ES-I3 (cell line): ENCODE data around the gene TVP23A.
"Not testable (repeated sequence)": the region's sequence is repeated elsewhere in the genome, so short reads cannot be mapped to it uniquely, and the experiment has no call there.

Source experiments
- H3K36me3 ChIP-seq: 2 replicates; pipeline ENCODE4 v1.6.1; 2013; ENCODE audit warnings: mild to moderate bottlenecking, low read length, control low read depth, moderate library complexity; ENCODE audit not compliant: insufficient read depth
- H3K4me1 ChIP-seq: 2 replicates; pipeline ENCODE4 v1.6.1; 2013; ENCODE audit warnings: mild to moderate bottlenecking, control low read depth, low read length; ENCODE audit not compliant: insufficient read depth
- H3K9ac ChIP-seq: 2 replicates; pipeline ENCODE4 v1.6.1; 2013; ENCODE audit warnings: low read depth, mild to moderate bottlenecking, low read length, moderate library complexity
- H3K9me3 ChIP-seq: 2 replicates; pipeline ENCODE4 v1.6.1; 2013; ENCODE audit warnings: mild to moderate bottlenecking, low read length, moderate library complexity; ENCODE audit not compliant: control insufficient read depth, insufficient read depth

TVP23A gene

DNA sequence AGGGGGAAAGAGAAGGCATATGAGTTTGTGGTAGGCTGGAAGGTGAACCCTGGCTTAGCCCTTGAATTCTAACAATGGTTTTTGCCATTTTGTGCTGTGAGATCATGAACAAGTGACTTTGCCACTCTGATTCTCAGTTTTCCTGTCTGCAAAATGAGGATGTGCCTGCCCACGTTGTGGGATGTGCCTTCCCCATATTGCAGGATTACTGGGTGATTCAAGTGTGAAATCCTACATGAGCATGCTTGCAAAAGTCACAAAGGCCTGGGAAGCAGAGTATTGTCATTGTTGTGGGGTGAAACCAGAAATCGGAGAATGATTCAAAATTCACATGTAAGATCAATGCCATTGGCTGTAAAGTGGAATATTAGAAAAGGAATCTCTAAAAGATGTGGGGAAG, 28.6 kb upstream of the TVP23A start:
- no peak overlapping the region for H3K9ac ChIP-seq
- no peaks in the 10 kb centered on the region for H3K9me3 ChIP-seq
- H3K36me3 ChIP-seq = no peaks in the 10 kb centered on the region
- H3K4me1 ChIP-seq = no peaks in the 10 kb centered on the region

- Histone ChIP-seq H3K36me3 (no peaks in the 10 kb centered on the region), H3K9ac (no peak overlapping the region), H3K9me3 (no peaks in the 10 kb centered on the region), H3K4me1 (no peaks in the 10 kb centered on the region)
Measured at GRCh38 chr16:10846213-10846998, 27.8 kb upstream of the TVP23A start.

DNA sequence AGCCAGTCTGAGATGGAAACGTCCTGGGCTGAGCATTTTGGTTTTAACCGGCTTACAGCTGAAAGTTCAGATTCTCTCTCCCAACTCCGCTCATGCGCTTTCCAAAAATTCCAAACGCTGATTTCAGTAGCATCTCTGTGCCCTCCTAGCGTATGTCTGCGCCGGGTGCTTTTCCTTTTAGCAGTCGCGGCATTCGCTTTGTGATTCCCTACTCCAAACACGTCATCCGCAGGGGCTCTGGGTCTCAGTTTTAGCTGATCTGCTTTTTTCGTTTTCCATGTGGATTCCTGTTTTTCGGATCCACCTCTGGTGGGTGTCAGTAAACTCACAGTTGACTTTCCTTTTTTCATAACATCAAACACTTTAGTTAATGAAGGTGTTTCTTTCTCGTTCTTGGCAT, 22.1 kb upstream of the TVP23A start:
- Histone ChIP-seq H3K9me3 (no peaks in the 10 kb centered on the region), H3K9ac (no peak overlapping the region), H3K4me1 (peaks cover 5% of the 10 kb centered on the region; the same call in 1 of the 2 replicates), H3K36me3 (no peaks in the 10 kb centered on the region; the same call in 1 of the 2 replicates)

DNA sequence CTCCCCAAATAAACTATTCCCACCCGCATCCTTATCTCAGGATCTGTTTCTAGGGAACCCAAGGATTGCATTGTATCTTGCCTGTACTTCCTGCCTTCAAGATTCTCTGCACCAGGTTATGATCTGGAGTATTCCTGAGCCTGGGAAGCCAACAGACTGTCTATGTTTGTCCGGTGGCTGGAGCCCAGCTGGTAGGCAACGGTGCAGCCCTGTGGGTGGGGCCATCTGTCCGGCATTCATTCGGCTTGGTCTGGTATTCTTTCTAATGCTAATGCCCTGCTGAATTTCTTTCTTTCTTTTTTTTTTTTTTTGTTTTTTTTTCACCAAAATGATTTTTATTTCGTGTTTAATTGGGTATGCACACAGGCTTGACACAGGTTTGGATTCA, 20.7 kb upstream of the TVP23A start:
- Histone ChIP-seq H3K9me3 (no peaks in the 10 kb centered on the region), H3K4me1 (peaks cover 5% of the 10 kb centered on the region; the same call in 1 of the 2 replicates), H3K36me3 (no peaks in the 10 kb centered on the region; the same call in 1 of the 2 replicates), H3K9ac (no peak overlapping the region)

DNA sequence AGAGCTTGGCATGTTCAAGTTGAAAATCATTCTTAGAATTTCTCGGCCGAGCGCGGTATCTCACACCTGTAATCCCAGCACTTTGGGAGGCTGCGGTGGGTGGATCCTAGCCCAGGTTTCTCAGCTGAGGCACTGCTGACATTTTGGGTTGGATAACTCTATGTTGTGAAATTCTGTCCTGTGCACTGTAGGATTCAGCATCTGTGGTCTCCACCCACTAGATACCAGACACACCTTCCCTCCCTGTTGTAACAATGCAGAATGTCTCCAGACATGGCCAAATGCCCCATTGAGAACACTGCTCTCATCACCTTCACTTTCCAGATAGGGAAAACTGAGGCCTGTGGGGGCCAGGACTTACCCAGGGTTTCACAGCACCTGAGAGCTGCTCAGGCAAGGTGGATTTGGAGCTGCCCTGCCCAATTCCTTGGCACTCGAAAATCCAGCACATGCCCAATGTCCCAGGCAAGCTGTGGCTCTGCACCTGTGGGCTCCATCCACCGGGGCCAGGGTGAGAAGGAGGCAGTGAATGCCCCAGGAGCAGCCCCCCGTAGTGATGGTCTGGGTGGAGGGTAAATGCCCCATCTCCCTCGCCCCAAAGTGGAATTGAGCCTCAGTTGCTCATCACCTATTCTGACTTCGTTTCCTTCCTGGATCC, 20.2 kb upstream of the TVP23A start:
- H3K36me3 ChIP-seq = no peaks in the 10 kb centered on the region; the same call in 1 of the 2 replicates
- H3K9ac ChIP-seq = no peak overlapping the region
- H3K4me1 ChIP-seq = peaks cover 5% of the 10 kb centered on the region; the same call in 1 of the 2 replicates
- no peaks in the 10 kb centered on the region for H3K9me3 ChIP-seq

DNA sequence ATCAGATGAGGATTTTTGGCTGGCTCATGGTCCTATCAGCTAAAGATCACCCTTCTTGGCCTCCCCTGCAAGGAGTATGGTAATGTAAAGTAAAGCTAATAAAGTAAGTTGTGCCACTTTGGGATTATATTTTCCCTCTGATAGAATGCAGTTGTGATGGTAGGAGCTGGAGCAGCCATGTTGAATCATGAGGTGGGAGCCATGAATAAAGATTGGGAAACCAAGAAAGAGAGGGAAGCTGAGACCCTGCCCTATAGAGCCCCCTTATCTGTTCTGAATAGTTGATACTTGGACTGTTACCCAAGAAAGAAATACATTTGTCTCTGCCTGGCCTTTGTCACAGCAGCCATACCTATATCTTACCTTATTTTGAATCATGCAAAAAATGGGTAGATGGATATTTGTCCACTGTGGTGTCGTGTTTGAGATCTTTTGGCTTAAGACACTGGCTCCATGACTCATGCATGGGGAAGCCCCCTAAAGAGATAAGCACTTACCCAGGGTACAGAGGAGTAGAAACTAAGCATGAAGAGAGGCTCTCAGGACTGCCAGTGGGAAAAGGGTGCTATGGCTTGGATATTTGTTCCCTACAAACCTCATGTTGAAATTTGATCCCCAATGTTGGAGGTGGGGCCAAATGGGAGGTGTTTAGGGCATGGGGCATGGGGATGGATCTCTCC, 17.7 kb upstream of the TVP23A start:
- Histone ChIP-seq H3K9ac (no peak overlapping the region), H3K36me3 (no peaks in the 10 kb centered on the region; the same call in 1 of the 2 replicates), H3K9me3 (no peaks in the 10 kb centered on the region), H3K4me1 (peaks cover 5% of the 10 kb centered on the region; the same call in 1 of the 2 replicates)

- no peaks in the 10 kb centered on the region; the same call in 1 of the 2 replicates for H3K36me3 ChIP-seq
- no peak overlapping the region for H3K9ac ChIP-seq
- H3K4me1 ChIP-seq = peaks cover 5% of the 10 kb centered on the region; the same call in 1 of the 2 replicates
- no peaks in the 10 kb centered on the region for H3K9me3 ChIP-seq
Measured at GRCh38 chr16:10835281-10835931, 16.8 kb upstream of the TVP23A start.

GRCh38 chr16:10834766-10835165, 16.2 kb upstream of the TVP23A start:
- Histone ChIP-seq H3K9ac (no peak overlapping the region), H3K4me1 (peaks cover 5% of the 10 kb centered on the region; the same call in 1 of the 2 replicates)

GRCh38 chr16:10834130-10834529, 15.5 kb upstream of the TVP23A start:
- no peaks in the 10 kb centered on the region for H3K36me3 ChIP-seq
- no peak overlapping the region for H3K9ac ChIP-seq
- no peaks in the 10 kb centered on the region for H3K9me3 ChIP-seq
- peaks cover 3% of the 10 kb centered on the region; the same call in 1 of the 2 replicates for H3K4me1 ChIP-seq

More at GRCh38 chr16:10834766-10835165, 16.2 kb upstream of the TVP23A start:
- no peaks in the 10 kb centered on the region for H3K36me3 ChIP-seq
- no peaks in the 10 kb centered on the region for H3K9me3 ChIP-seq

GRCh38 chr16:10833271-10833670, 14.7 kb upstream of the TVP23A start:
- H3K9me3 ChIP-seq = no peaks in the 10 kb centered on the region
- no peaks in the 10 kb centered on the region for H3K4me1 ChIP-seq
- H3K36me3 ChIP-seq = no peaks in the 10 kb centered on the region
- no peak overlapping the region for H3K9ac ChIP-seq

DNA sequence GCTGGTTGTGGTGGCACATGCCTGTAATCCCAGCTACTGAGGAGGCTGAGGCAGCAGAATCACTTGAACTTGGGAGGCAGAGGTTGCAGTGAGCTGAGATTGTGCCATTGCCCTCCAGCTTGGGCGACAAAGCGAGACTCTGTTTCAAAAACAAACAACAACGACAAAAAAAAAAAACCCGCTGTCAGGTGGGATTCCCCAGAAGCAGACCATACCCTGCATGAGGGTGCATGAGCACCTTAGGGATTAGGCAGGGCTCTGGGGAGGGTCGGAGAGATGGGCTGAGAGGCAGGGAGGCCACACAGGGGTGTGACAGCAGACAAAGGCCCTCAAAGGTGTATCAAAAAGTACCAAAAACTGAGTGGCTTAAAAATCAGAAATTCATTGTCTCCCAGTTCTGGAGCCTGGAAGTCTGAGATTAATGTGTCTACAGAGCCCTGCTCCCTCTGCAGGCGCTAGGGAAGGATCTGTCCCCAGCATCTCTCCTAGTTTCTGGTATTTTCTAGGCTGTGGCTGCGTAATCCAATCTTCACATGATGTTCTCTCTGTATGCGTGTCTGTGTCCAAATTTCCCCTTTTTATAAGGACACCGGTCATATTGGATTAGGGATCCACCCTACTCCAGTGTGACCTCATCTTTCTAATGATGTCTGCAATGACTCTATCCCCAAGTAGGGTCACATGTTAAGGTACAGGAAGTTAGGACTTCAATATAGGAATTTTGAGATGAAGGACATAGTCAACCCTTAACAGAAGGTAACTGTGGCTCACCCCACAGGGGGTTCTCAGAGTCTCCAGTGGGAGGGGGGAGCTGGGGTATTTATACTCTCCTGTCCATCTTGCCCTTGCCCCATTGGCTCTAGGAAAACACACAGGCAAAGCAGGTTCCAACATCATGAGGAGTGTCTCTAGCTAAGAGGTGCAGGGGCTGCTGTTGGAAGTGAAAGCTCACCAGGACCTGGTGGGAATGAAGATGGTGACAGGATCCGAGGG, 13.6 kb upstream of the TVP23A start:
- no peaks in the 10 kb centered on the region for H3K36me3 ChIP-seq
- no peak overlapping the region for H3K9ac ChIP-seq
- H3K9me3 ChIP-seq = no peaks in the 10 kb centered on the region
- no peaks in the 10 kb centered on the region for H3K4me1 ChIP-seq

GRCh38 chr16:10830240-10830639, 11.6 kb upstream of the TVP23A start:
- not testable (repeated sequence) for H3K4me1 ChIP-seq, H3K36me3 ChIP-seq, H3K9ac ChIP-seq, H3K9me3 ChIP-seq

- H3K36me3 ChIP-seq, H3K9me3 ChIP-seq, H3K9ac ChIP-seq, H3K4me1 ChIP-seq: not testable (repeated sequence)
Measured at GRCh38 chr16:10829390-10830098, 10.9 kb upstream of the TVP23A start.
